Keratinocyte (primary cell): ENCODE results near the gene BLOC1S6. TPM values are rescaled to one million over a fixed set of nuclear protein-coding genes. Genes with fewer than 3 reads are reported as not detected.

Experiments used
- DNase-seq: peaks from one replicate; pipeline ENCODE4 v3.0.0-alpha.2; 2011; ENCODE audit warnings: low read depth, missing footprints, low spot score
- FAIRE-seq: peaks from 2 replicates; lab custom pipeline; 2011; peaks lifted over from hg19 to GRCh38; lab: Jason Lieb, UNC
- H2AFZ ChIP-seq: 2 replicates; pipeline ENCODE4 v1.6.0; 2012; ENCODE audit warnings: low read length, control low read depth, inconsistent platforms; ENCODE audit not compliant: control insufficient read depth
- H3K27ac ChIP-seq: 2 replicates; pipeline ENCODE4 v1.5.1; 2011; ENCODE audit warnings: low read length; ENCODE audit not compliant: control insufficient read depth, insufficient read depth
- H3K27me3 ChIP-seq: 3 replicates; pipeline ENCODE4 v1.6.0; 2011; ENCODE audit warnings: low read length; ENCODE audit not compliant: control insufficient read depth, insufficient read depth; ENCODE audit errors: extremely low read depth
- H3K36me3 ChIP-seq, 2 experiments: 2 replicates in 1 of 2; 3 replicates in 1 of 2; pipeline ENCODE4 v1.5.1; 2011; ENCODE audit warnings: low read length in 2 of 2, mild to moderate bottlenecking in 1 of 2; ENCODE audit not compliant: control insufficient read depth in 2 of 2, insufficient read depth in 2 of 2; ENCODE audit errors: extremely low read depth in 1 of 2
- H3K4me1 ChIP-seq: 3 replicates; pipeline ENCODE4 v1.5.1; 2011; ENCODE audit warnings: low read length; ENCODE audit not compliant: control insufficient read depth, insufficient read depth; ENCODE audit errors: extremely low read depth
- H3K4me2 ChIP-seq: 3 replicates; pipeline ENCODE4 v1.6.0; 2011; ENCODE audit warnings: low read depth, low read length; ENCODE audit not compliant: control insufficient read depth, insufficient read depth; ENCODE audit errors: extremely low read depth
- H3K4me3 ChIP-seq, 3 experiments: fragments of 200-600 bp in 1 of 3; sonication (generic) in 1 of 3; 2 replicates in 2 of 3; 3 replicates in 1 of 3; pipeline ENCODE4 v1.5.1; 2011 to 2016; ENCODE audit warnings: low read length in 3 of 3, mild to moderate bottlenecking in 3 of 3, control low read depth in 2 of 3, inconsistent platforms in 1 of 3, low read depth in 1 of 3, mixed read lengths in 1 of 3, mixed run types in 1 of 3, moderate library complexity in 1 of 3; ENCODE audit not compliant: control insufficient read depth in 2 of 3, insufficient read depth in 2 of 3; ENCODE audit errors: extremely low read depth in 1 of 3
- H3K79me2 ChIP-seq: 2 replicates; pipeline ENCODE4 v1.6.0; 2012; ENCODE audit warnings: low read length; ENCODE audit not compliant: control insufficient read depth, insufficient read depth
- H3K9ac ChIP-seq: 3 replicates; pipeline ENCODE4 v1.6.0; 2011; ENCODE audit warnings: low read length; ENCODE audit not compliant: control insufficient read depth, insufficient read depth; ENCODE audit errors: extremely low read depth
- H3K9me1 ChIP-seq: 3 replicates; pipeline ENCODE4 v1.6.0; 2011; ENCODE audit warnings: low read length; ENCODE audit not compliant: control insufficient read depth, insufficient read depth; ENCODE audit errors: extremely low read depth
- H3K9me3 ChIP-seq: 2 replicates; pipeline ENCODE4 v1.5.1; 2012; ENCODE audit warnings: low read depth, low read length; ENCODE audit not compliant: control insufficient read depth
- H4K20me1 ChIP-seq: 3 replicates; pipeline ENCODE4 v1.6.0; 2011; ENCODE audit warnings: low read length; ENCODE audit not compliant: control insufficient read depth, insufficient read depth; ENCODE audit errors: extremely low read depth
- EZH2 ChIP-seq: IDR thresholded peaks from one replicate; pipeline ENCODE4 v1.6.1; 2012; ENCODE audit warnings: inconsistent platforms, mild to moderate bottlenecking, low read length, moderate library complexity
- dilution Hi-C: fragments of 300-500 bp; cut with MboI; formaldehyde crosslinking; loops from one replicate; pipeline ENCODE4 v1.7.0; 2020; ENCODE audit warnings: low sequenced_read_pairs; ENCODE audit not compliant: extremely low pct_ligation_motif_present
- polyA plus RNA-seq, 5 experiments: library from polyadenylated mRNA; depleted of rRNA in 3 of 5; stranded (reverse) in 3 of 5; stranded (forward) in 1 of 5; unstranded in 1 of 5; fragments of >200 nt; gene quantifications; 1 replicate in 1 of 5; 2 replicates in 3 of 5; 3 replicates in 1 of 5; pipeline versions ENCODE4 v1.2.1 to v1.2.3, GENCODE V29; 2011 to 2012; ENCODE audit warnings: missing spikeins in 2 of 5, low read depth in 1 of 5, low replicate concordance in 1 of 5
- TF ChIP-seq, protein P1 (sequence below), 3 experiments: IDR thresholded peaks in 1 of 3; conservative IDR thresholded peaks in 1 of 3; optimal IDR thresholded peaks in 1 of 3; 2 replicates in 2 of 3; 3 replicates in 1 of 3; pipeline versions ENCODE3 to v1.5.1; 2011; ENCODE audit warnings: low read length in 3 of 3, mild to moderate bottlenecking in 3 of 3, moderate library complexity in 2 of 3, control low read depth in 1 of 3, inconsistent platforms in 1 of 3; ENCODE audit not compliant: insufficient read depth in 2 of 3; ENCODE audit errors: extremely low read depth in 1 of 3

BLOC1S6 gene
- polyA plus RNA-seq, 1 donor (not counting 4 experiments of a cell fraction or from before 2014, with no cell fraction given), result 15.5 TPM

DNA sequence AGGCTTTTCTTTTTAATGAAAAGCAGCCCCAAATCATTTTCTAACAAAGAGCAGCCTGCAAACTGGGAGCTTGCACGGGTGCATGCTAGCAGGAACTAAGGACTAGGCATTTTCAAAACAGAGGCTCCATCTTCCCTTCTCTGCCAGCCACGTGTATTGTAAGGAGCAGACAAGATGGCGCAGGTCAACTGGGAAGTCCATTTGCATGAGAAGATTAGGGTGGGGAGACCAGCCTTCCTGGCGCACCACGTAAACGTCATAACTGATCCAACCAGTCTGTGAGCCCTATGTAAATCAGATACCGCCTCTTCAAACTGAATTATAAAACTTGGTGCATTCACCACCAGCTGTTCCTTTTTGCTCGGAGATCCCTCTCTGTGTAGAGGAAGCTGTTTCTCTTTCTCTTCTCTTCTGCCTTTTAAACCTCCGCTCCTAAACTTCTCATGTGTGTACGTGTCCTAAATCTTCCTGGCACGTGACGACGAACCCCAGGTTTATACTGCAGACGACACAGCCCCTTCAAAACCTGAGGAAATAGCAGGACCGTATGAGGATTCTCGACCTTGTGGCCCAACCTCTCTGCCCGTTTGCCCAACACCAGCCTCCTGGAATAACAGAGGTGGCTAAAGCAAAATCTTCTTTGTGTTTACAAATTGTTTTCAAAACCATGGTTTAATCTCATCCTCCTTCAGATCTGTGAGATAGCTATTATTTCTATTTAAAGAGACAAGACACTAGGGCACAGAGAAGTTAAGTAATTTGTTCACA lies 38.2 kb upstream of the BLOC1S6 start:
- TF ChIP-seq, protein P1, sequence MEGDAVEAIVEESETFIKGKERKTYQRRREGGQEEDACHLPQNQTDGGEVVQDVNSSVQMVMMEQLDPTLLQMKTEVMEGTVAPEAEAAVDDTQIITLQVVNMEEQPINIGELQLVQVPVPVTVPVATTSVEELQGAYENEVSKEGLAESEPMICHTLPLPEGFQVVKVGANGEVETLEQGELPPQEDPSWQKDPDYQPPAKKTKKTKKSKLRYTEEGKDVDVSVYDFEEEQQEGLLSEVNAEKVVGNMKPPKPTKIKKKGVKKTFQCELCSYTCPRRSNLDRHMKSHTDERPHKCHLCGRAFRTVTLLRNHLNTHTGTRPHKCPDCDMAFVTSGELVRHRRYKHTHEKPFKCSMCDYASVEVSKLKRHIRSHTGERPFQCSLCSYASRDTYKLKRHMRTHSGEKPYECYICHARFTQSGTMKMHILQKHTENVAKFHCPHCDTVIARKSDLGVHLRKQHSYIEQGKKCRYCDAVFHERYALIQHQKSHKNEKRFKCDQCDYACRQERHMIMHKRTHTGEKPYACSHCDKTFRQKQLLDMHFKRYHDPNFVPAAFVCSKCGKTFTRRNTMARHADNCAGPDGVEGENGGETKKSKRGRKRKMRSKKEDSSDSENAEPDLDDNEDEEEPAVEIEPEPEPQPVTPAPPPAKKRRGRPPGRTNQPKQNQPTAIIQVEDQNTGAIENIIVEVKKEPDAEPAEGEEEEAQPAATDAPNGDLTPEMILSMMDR (optimal IDR thresholded peaks at IDR 0.05 in 1 of 3, IDR thresholded peaks at IDR 0.05 in 1 of 3, conservative IDR thresholded peaks at IDR 0.05 in 1 of 3; ENCODE audit: extremely low read depth in 1 of 3, insufficient read depth in 2 of 3, low read length in 3 of 3), result no peak
- no peak for TF ChIP-seq EZH2
- H3K9ac ChIP-seq, result no peak overlapping the region
- H3K9me3 ChIP-seq, result no peaks in the 10 kb centered on the region
- H3K27me3 ChIP-seq, result no peaks in the 10 kb centered on the region
- peaks cover 10% of the 10 kb centered on the region for H3K4me1 ChIP-seq
- dilution Hi-C loops, result no loop called here
- no peaks in the 10 kb centered on the region for H4K20me1 ChIP-seq
- H3K4me2 ChIP-seq, result no peak overlapping the region
- DNase-seq (no peak), FAIRE-seq (no peak)
- H3K9me1 ChIP-seq, result no peaks in the 10 kb centered on the region
- no peak overlapping the region for H3K4me3 ChIP-seq
- no peaks in the 10 kb centered on the region for H3K36me3 ChIP-seq
- H3K79me2 ChIP-seq, result no peaks in the 10 kb centered on the region
- no peak overlapping the region for H3K27ac ChIP-seq
- H2AFZ ChIP-seq, result no peak overlapping the region

DNA sequence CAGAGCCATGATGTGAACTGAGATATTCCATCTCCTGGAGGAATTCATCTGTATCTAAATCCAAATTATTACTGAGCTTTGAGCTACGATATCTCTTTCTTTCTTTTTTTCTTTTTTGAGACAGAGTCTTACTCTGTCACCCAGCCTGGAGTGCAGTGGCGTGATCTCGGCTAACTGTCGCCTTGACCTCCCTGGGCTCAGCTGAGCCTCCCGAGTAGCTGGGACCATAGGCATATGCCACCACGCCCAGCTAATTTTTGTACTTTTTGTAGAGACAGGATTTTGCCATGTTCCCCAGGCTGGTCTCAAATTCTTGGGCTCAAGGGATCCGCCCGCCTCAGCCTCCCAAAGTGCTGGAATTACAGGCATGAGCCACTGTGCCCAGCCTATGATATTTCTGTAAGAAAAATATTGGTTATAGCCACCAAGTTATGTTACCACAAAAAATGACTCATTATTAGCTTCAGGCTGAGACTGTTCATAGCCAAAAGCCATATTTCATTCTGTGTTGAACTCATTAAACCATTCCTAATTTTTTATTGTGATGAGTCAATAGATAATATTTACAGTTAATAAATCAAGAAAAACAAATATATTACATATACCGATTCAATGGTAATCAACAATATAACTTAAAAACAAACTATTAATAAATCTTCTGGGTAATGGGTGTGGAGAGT lies 37.5 kb upstream of the BLOC1S6 start:
- no peaks in the 10 kb centered on the region for H3K9me3 ChIP-seq
- dilution Hi-C loops, result no loop called here
- no peak overlapping the region for H2AFZ ChIP-seq
- H3K4me2 ChIP-seq, result peak overlapping the region; percentile 10
- H3K9me1 ChIP-seq, result no peaks in the 10 kb centered on the region
- no peaks in the 10 kb centered on the region for H4K20me1 ChIP-seq
- no peak overlapping the region for H3K9ac ChIP-seq
- H3K36me3 ChIP-seq, result no peaks in the 10 kb centered on the region
- peak; percentile 36 for DNase-seq
- FAIRE-seq, result no peak
- no peak overlapping the region for H3K27ac ChIP-seq
- H3K79me2 ChIP-seq, result no peaks in the 10 kb centered on the region
- no peak for TF ChIP-seq EZH2
- TF ChIP-seq, protein P1 (optimal IDR thresholded peaks at IDR 0.05 in 1 of 3, IDR thresholded peaks at IDR 0.05 in 1 of 3, conservative IDR thresholded peaks at IDR 0.05 in 1 of 3; ENCODE audit: extremely low read depth in 1 of 3, insufficient read depth in 2 of 3, low read length in 3 of 3), result no peak
- H3K4me3 ChIP-seq, result no peak overlapping the region
- H3K27me3 ChIP-seq, result no peaks in the 10 kb centered on the region
- H3K4me1 ChIP-seq, result peaks cover 10% of the 10 kb centered on the region
